AG04450 (cell line): ENCODE results near the gene KIR3DL3. TPM values are rescaled to one million over a fixed set of nuclear protein-coding genes. Genes with fewer than 3 reads are reported as not detected.
"Not testable (repeated sequence)": the region's sequence is repeated elsewhere in the genome, so short reads cannot be mapped to it uniquely, and the experiment has no call there.

Source experiments
- CTCF ChIA-PET: fragments of 300-600, 350-600 bp; formaldehyde crosslinking; extraction: SDS; loops from one replicate; lab custom pipeline; 2022; ENCODE audit warnings: antibody characterized with exemption, inconsistent platforms; lab: Charles Lee
- POLR2A ChIA-PET: fragments of 350-600 bp; formaldehyde crosslinking; extraction: SDS; loops from one replicate; lab custom pipeline; 2021; ENCODE audit warnings: antibody characterized with exemption, inconsistent platforms; lab: Yijun Ruan, JAX
- DNase-seq: peaks from one replicate; pipeline ENCODE4 v3.0.0-alpha.2; 2011; ENCODE audit warnings: low read depth, low spot score
- H3K27ac ChIP-seq: one replicate; pipeline ENCODE4 v1.5.1; 2012; ENCODE audit warnings: low read depth, low read length, control low read depth
- H3K27me3 ChIP-seq: one replicate; pipeline ENCODE4 v1.6.0; 2012; ENCODE audit warnings: low read length; ENCODE audit not compliant: control insufficient read depth, insufficient read depth
- H3K4me3 ChIP-seq: 2 replicates; pipeline ENCODE4 v1.5.1; 2011; ENCODE audit warnings: mild to moderate bottlenecking, low read depth, low read length, control low read depth
- H3K9me3 ChIP-seq: 2 replicates; pipeline ENCODE4 v1.5.1; 2012; ENCODE audit warnings: low read length; ENCODE audit not compliant: control insufficient read depth, insufficient read depth
- polyA plus RNA-seq: library from polyadenylated mRNA; depleted of rRNA; stranded (reverse); fragments of >200 nt; gene quantifications from 2 replicates; pipeline ENCODE4 v1.2.3, GENCODE V29; 2011; rRNA removed
- small RNA-seq: library from RNA; depleted of rRNA; stranded (forward); fragments of <200 nt; gene quantifications from one replicate; pipeline ENCODE3, GENCODE V24; 2012; ENCODE audit warnings: low read depth; ENCODE audit not compliant: insufficient read length

The KIR3DL3 gene
- polyA plus RNA-seq, 1 experiment = not detected

GRCh38 chr19:54770511-54770910, 46.3 kb downstream of the KIR3DL3 start:
- POLR2A ChIA-PET, DNase-seq, H3K4me3 ChIP-seq, CTCF ChIA-PET, H3K27ac ChIP-seq, H3K27me3 ChIP-seq, H3K9me3 ChIP-seq: not testable (repeated sequence)

- DNase-seq, H3K27ac ChIP-seq, H3K27me3 ChIP-seq, POLR2A ChIA-PET, H3K4me3 ChIP-seq, H3K9me3 ChIP-seq, CTCF ChIA-PET: not testable (repeated sequence)
Measured at GRCh38 chr19:54771018-54771960, 47.0 kb downstream of the KIR3DL3 start.

GRCh38 chr19:54772666-54773065, 48.4 kb downstream of the KIR3DL3 start:
- CTCF ChIA-PET, H3K9me3 ChIP-seq, H3K27ac ChIP-seq, H3K4me3 ChIP-seq, H3K27me3 ChIP-seq, DNase-seq, POLR2A ChIA-PET: not testable (repeated sequence)

- H3K4me3 ChIP-seq, DNase-seq, H3K9me3 ChIP-seq, CTCF ChIA-PET, H3K27ac ChIP-seq, H3K27me3 ChIP-seq, POLR2A ChIA-PET: not testable (repeated sequence)
Measured at GRCh38 chr19:54775095-54775815, 51.0 kb downstream of the KIR3DL3 start.

GRCh38 chr19:54775830-54776229, 51.6 kb downstream of the KIR3DL3 start:
- H3K4me3 ChIP-seq, H3K27me3 ChIP-seq, POLR2A ChIA-PET, CTCF ChIA-PET, H3K9me3 ChIP-seq, H3K27ac ChIP-seq, DNase-seq: not testable (repeated sequence)

- H3K9me3 ChIP-seq, POLR2A ChIA-PET, CTCF ChIA-PET: not testable (repeated sequence)
Measured at GRCh38 chr19:54777851-54778250, 53.6 kb downstream of the KIR3DL3 start.

GRCh38 chr19:54778896-54779295, 54.7 kb downstream of the KIR3DL3 start:
- H3K4me3 ChIP-seq, H3K27ac ChIP-seq, POLR2A ChIA-PET, H3K27me3 ChIP-seq, DNase-seq, CTCF ChIA-PET, H3K9me3 ChIP-seq: not testable (repeated sequence)

More at GRCh38 chr19:54777851-54778250, 53.6 kb downstream of the KIR3DL3 start:
- not testable (repeated sequence) for DNase-seq, H3K4me3 ChIP-seq, H3K27ac ChIP-seq, H3K27me3 ChIP-seq

GRCh38 chr19:54782916-54783315, 58.7 kb downstream of the KIR3DL3 start:
- DNase-seq, H3K27me3 ChIP-seq, CTCF ChIA-PET, H3K27ac ChIP-seq, POLR2A ChIA-PET, H3K4me3 ChIP-seq: not testable (repeated sequence)
- H3K9me3 ChIP-seq = peaks cover 13% of the 10 kb centered on the region

Small RNAs within 50 kb of the gene (small RNA-seq; reads per million reads assigned to genes)
- not detected for gene AC245128.2
- gene KIR3DP1 = not detected

Other genes with a start within 250 kb of the KIR3DL3 start
- gene LAIR2, start 221.6 kb upstream of the KIR3DL3 start, polyA plus RNA-seq = not detected in 2 replicates
- not detected in 2 replicates for gene LILRA2, start 150.7 kb upstream of the KIR3DL3 start, polyA plus RNA-seq
- gene LILRA1, start 130.8 kb upstream of the KIR3DL3 start, polyA plus RNA-seq = not detected in 2 replicates
- not detected in 2 replicates for gene LILRB1, start 94.0 kb upstream of the KIR3DL3 start, polyA plus RNA-seq
- gene LILRB4, start 61.5 kb upstream of the KIR3DL3 start, polyA plus RNA-seq = 0.06 and 0.10 TPM in 2 replicates
- not detected in 2 replicates for gene KIR2DL3, start 14.1 kb downstream of the KIR3DL3 start, polyA plus RNA-seq
- not detected in 2 replicates for gene KIR2DL1, start 45.4 kb downstream of the KIR3DL3 start, polyA plus RNA-seq
- not detected in 2 replicates for gene KIR2DL4, start 79.2 kb downstream of the KIR3DL3 start, polyA plus RNA-seq
- gene KIR3DL1, start 92.0 kb downstream of the KIR3DL3 start, polyA plus RNA-seq = not detected in 2 replicates
- not detected in 2 replicates for gene KIR2DS4, start 108.2 kb downstream of the KIR3DL3 start, polyA plus RNA-seq
- not detected in 2 replicates for gene KIR3DL2, start 126.0 kb downstream of the KIR3DL3 start, polyA plus RNA-seq
- gene FCAR, start 149.8 kb downstream of the KIR3DL3 start, polyA plus RNA-seq = not detected in 2 replicates
- not detected in 2 replicates for gene NCR1, start 181.7 kb downstream of the KIR3DL3 start, polyA plus RNA-seq
- gene NLRP7, start 223.1 kb downstream of the KIR3DL3 start, polyA plus RNA-seq = not detected in 2 replicates
- 0.12 TPM in 1 of 2 replicates, not detected in the other for gene NLRP2, start 241.9 kb downstream of the KIR3DL3 start, polyA plus RNA-seq